ENCODE measurements around the gene QSOX1.

Gene QSOX1

GRCh38 chr1:180175806-180176205 is 21.1 kb downstream of the QSOX1 start:
- DNase-seq (ENCODE audit: insufficient read length, low spot score): no peak
- no peak for FAIRE-seq
- TF ChIP-seq POLR2A (IDR thresholded peaks at IDR 0.05; ENCODE audit: low read depth, low read length): no peak
- no peak for TF ChIP-seq SPI1 (IDR thresholded peaks at IDR 0.05; ENCODE audit: low read depth, low read length)
- TF ChIP-seq POLR2AphosphoS5 (IDR thresholded peaks at IDR 0.05; ENCODE audit: low read depth, low read length): no peak
- no peak for TF ChIP-seq POU2F2 (IDR thresholded peaks at IDR 0.05; ENCODE audit: low read depth, low read length)
- TF ChIP-seq PAX5 (IDR thresholded peaks at IDR 0.05; ENCODE audit: insufficient read depth, low read length, severe bottlenecking): no peak
- TF ChIP-seq TAF1 (IDR thresholded peaks at IDR 0.05; ENCODE audit: low read depth, low read length): no peak

- no peak for DNase-seq (ENCODE audit: insufficient read length, low spot score)
- TF ChIP-seq POU2F2 (IDR thresholded peaks at IDR 0.05; ENCODE audit: low read depth, low read length) (no peak), POLR2A (IDR thresholded peaks at IDR 0.05; ENCODE audit: low read depth, low read length) (no peak)
Observed at GRCh38 chr1:180176965-180177364, 22.3 kb downstream of the QSOX1 start.

GRCh38 chr1:180177931-180178330 is 23.3 kb downstream of the QSOX1 start:
- FAIRE-seq (no peak), DNase-seq (ENCODE audit: insufficient read length, low spot score) (no peak)
- TF ChIP-seq POU2F2 (IDR thresholded peaks at IDR 0.05; ENCODE audit: low read depth, low read length): no peak
- TF ChIP-seq TAF1 (IDR thresholded peaks at IDR 0.05; ENCODE audit: low read depth, low read length): no peak
- no peak for TF ChIP-seq POLR2AphosphoS5 (IDR thresholded peaks at IDR 0.05; ENCODE audit: low read depth, low read length)

More at GRCh38 chr1:180176965-180177364, 22.3 kb downstream of the QSOX1 start:
- no peak for FAIRE-seq

- peak; percentile 76 for FAIRE-seq
- DNase-seq (ENCODE audit: insufficient read length, low spot score): peak; percentile 73
- TF ChIP-seq SPI1 (IDR thresholded peaks at IDR 0.05; ENCODE audit: low read depth, low read length) (no peak), POLR2A (IDR thresholded peaks at IDR 0.05; ENCODE audit: low read depth, low read length) (no peak), POLR2AphosphoS5 (IDR thresholded peaks at IDR 0.05; ENCODE audit: low read depth, low read length) (no peak), TAF1 (IDR thresholded peaks at IDR 0.05; ENCODE audit: low read depth, low read length) (no peak), POU2F2 (IDR thresholded peaks at IDR 0.05; ENCODE audit: low read depth, low read length) (no peak), PAX5 (IDR thresholded peaks at IDR 0.05; ENCODE audit: insufficient read depth, low read length, severe bottlenecking) (no peak)
Observed at GRCh38 chr1:180178511-180179161, 24.0 kb downstream of the QSOX1 start.

- FAIRE-seq (no peak), DNase-seq (ENCODE audit: insufficient read length, low spot score) (no peak)
- no peak for TF ChIP-seq POLR2A (IDR thresholded peaks at IDR 0.05; ENCODE audit: low read depth, low read length)
- TF ChIP-seq SPI1 (IDR thresholded peaks at IDR 0.05; ENCODE audit: low read depth, low read length): no peak
- TF ChIP-seq PAX5 (IDR thresholded peaks at IDR 0.05; ENCODE audit: insufficient read depth, low read length, severe bottlenecking): no peak
- no peak for TF ChIP-seq POU2F2 (IDR thresholded peaks at IDR 0.05; ENCODE audit: low read depth, low read length)
- no peak for TF ChIP-seq TAF1 (IDR thresholded peaks at IDR 0.05; ENCODE audit: low read depth, low read length)
- no peak for TF ChIP-seq POLR2AphosphoS5 (IDR thresholded peaks at IDR 0.05; ENCODE audit: low read depth, low read length)
Observed at GRCh38 chr1:180179162-180179957, 24.7 kb downstream of the QSOX1 start.

- FAIRE-seq (no peak), DNase-seq (ENCODE audit: insufficient read length, low spot score) (no peak)
- TF ChIP-seq POLR2AphosphoS5 (IDR thresholded peaks at IDR 0.05; ENCODE audit: low read depth, low read length) (no peak), POLR2A (IDR thresholded peaks at IDR 0.05; ENCODE audit: low read depth, low read length) (no peak), SPI1 (IDR thresholded peaks at IDR 0.05; ENCODE audit: low read depth, low read length) (no peak), TAF1 (IDR thresholded peaks at IDR 0.05; ENCODE audit: low read depth, low read length) (no peak), PAX5 (IDR thresholded peaks at IDR 0.05; ENCODE audit: insufficient read depth, low read length, severe bottlenecking) (no peak), POU2F2 (IDR thresholded peaks at IDR 0.05; ENCODE audit: low read depth, low read length) (no peak)
Observed at GRCh38 chr1:180181048-180181447, 26.4 kb downstream of the QSOX1 start.

GRCh38 chr1:180181996-180182642 is 27.4 kb downstream of the QSOX1 start:
- TF ChIP-seq POU2F2 (IDR thresholded peaks at IDR 0.05; ENCODE audit: low read depth, low read length) (no peak), TAF1 (IDR thresholded peaks at IDR 0.05; ENCODE audit: low read depth, low read length) (no peak), SPI1 (IDR thresholded peaks at IDR 0.05; ENCODE audit: low read depth, low read length) (no peak), POLR2A (IDR thresholded peaks at IDR 0.05; ENCODE audit: low read depth, low read length) (no peak), POLR2AphosphoS5 (IDR thresholded peaks at IDR 0.05; ENCODE audit: low read depth, low read length) (no peak), PAX5 (IDR thresholded peaks at IDR 0.05; ENCODE audit: insufficient read depth, low read length, severe bottlenecking) (no peak)
- no peak for FAIRE-seq
- DNase-seq (ENCODE audit: insufficient read length, low spot score): no peak

GRCh38 chr1:180182643-180183311 is 28.1 kb downstream of the QSOX1 start:
- FAIRE-seq (no peak), DNase-seq (ENCODE audit: insufficient read length, low spot score) (no peak)
- no peak for TF ChIP-seq PAX5 (IDR thresholded peaks at IDR 0.05; ENCODE audit: insufficient read depth, low read length, severe bottlenecking)

- FAIRE-seq (no peak), DNase-seq (ENCODE audit: insufficient read length, low spot score) (no peak)
- no peak for TF ChIP-seq POLR2A (IDR thresholded peaks at IDR 0.05; ENCODE audit: low read depth, low read length)
Observed at GRCh38 chr1:180183426-180183825, 28.8 kb downstream of the QSOX1 start.
